Neural cell (in vitro differentiated cells): ENCODE measurements around the gene DRICH1.

Experiments
- CTCF ChIP-seq: fragments of 450-650 bp; IDR thresholded peaks from 2 replicates; pipeline ENCODE4 v1.5.1; 2014; ENCODE audit warnings: antibody characterized with exemption, mild to moderate bottlenecking, moderate library complexity; ENCODE audit not compliant: poor library complexity, severe bottlenecking
- EP300 ChIP-seq: fragments of 450-650 bp; conservative IDR thresholded peaks from 2 replicates; pipeline ENCODE4 v1.6.1; 2014; ENCODE audit warnings: antibody characterized with exemption, mild to moderate bottlenecking, moderate library complexity; ENCODE audit not compliant: poor library complexity, severe bottlenecking
- EZH2 ChIP-seq: fragments of 200-600, 300-800 bp; shearing (Covaris generic), sonication (generic); IDR thresholded peaks from 2 replicates; pipeline ENCODE4 v1.6.1; 2014; ENCODE audit warnings: antibody characterized with exemption, low read length, borderline replicate concordance, mild to moderate bottlenecking; ENCODE audit not compliant: insufficient read depth, poor library complexity, severe bottlenecking
- POLR2AphosphoS5 ChIP-seq: IDR thresholded peaks from 2 replicates; pipeline ENCODE4 v1.6.1; 2012
- SMC3 ChIP-seq: fragments of 450-650 bp; conservative IDR thresholded peaks from 2 replicates; pipeline ENCODE4 v1.6.1; 2014; ENCODE audit warnings: antibody characterized with exemption, mild to moderate bottlenecking, moderate library complexity; ENCODE audit not compliant: poor library complexity
- TAF1 ChIP-seq: IDR thresholded peaks from 2 replicates; pipeline ENCODE4 v1.6.1; 2012; ENCODE audit warnings: low read depth

DNA sequence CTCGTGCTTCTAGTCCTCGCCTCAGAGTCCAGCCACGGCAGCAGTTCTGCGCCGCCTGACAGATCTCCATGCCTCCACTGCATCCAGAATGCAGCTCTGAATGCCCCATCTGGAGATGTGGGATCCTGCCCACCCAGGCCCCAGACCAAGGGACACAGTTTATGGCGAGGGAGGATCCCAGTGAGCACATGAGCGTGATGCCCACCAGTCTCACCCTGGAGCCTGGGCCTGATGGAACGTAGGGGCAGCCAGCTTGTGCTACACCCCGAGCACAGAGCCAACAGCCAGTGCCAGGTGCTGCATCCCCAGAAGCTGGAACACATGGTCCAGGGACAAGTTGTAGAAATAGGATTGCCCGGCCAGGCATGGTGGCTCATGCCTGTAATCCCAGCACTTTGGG, 62.4 kb downstream of the DRICH1 start:
- TF ChIP-seq CTCF (no peak), POLR2AphosphoS5 (no peak), EZH2 (no peak), EP300 (no peak), SMC3 (no peak), TAF1 (no peak)
